OCI-LY7 (cell line): ENCODE results near the gene PSMA7. TPM values are rescaled to one million over a fixed set of nuclear protein-coding genes. Genes with fewer than 3 reads are reported as not detected.

ENCODE experiments used
- BruUV-seq: library from RNA; stranded (reverse); fragments of 400-500 nt; replicated peaks from 2 replicates; lab custom pipeline; 2021; lab: Mats Ljungman, UMichigan
- CTCF ChIA-PET: fragments of 300-600 bp; sonication (Branson Sonifier 250); formaldehyde crosslinking; loops from one replicate; lab custom pipeline; 2022; ENCODE audit warnings: antibody characterized with exemption; ENCODE audit not compliant: unreplicated experiment; lab: Charles Lee
- POLR2A ChIA-PET: fragments of 300-600 bp; sonication (Branson Sonifier 250); formaldehyde crosslinking; loops from one replicate; lab custom pipeline; 2022; ENCODE audit warnings: antibody characterized with exemption; lab: Charles Lee
- DNase-seq: peaks from one replicate; pipeline ENCODE4 v3.0.0-alpha.2; 2015; ENCODE audit warnings: low spot score
- H2AFZ ChIP-seq: fragments of 200-600 bp; sonication (generic), shearing (Covaris generic); 2 replicates; pipeline ENCODE4 v1.6.1; 2014; ENCODE audit warnings: mild to moderate bottlenecking, antibody characterized with exemption, low read length, moderate library complexity
- H3K27ac ChIP-seq: fragments of 200-600 bp; sonication (generic); 2 replicates; pipeline ENCODE4 v1.5.1; 2014; ENCODE audit warnings: mixed run types, low read depth, mild to moderate bottlenecking, moderate library complexity, low read length, inconsistent platforms; ENCODE audit not compliant: poor library complexity, severe bottlenecking
- H3K36me3 ChIP-seq: fragments of 200-600 bp; sonication (generic); 2 replicates; pipeline ENCODE4 v1.6.1; 2014; ENCODE audit warnings: mild to moderate bottlenecking, antibody characterized with exemption, low read length, moderate library complexity, mixed read lengths; ENCODE audit not compliant: insufficient read depth
- H3K4me1 ChIP-seq: fragments of 200-600 bp; sonication (generic); 2 replicates; pipeline ENCODE4 v1.5.1; 2014; ENCODE audit warnings: mild to moderate bottlenecking, low read length; ENCODE audit not compliant: insufficient read depth, poor library complexity, severe bottlenecking
- H3K4me2 ChIP-seq: fragments of 200-600 bp; sonication (generic); 2 replicates; pipeline ENCODE4 v1.6.1; 2014; ENCODE audit warnings: mild to moderate bottlenecking, low read length
- H3K4me3 ChIP-seq: fragments of 200-600 bp; sonication (generic); 2 replicates; pipeline ENCODE4 v1.5.1; 2014; ENCODE audit warnings: mild to moderate bottlenecking, low read depth, low read length; ENCODE audit not compliant: poor library complexity, severe bottlenecking
- H3K79me2 ChIP-seq: fragments of 200-600 bp; sonication (generic); 2 replicates; pipeline ENCODE4 v1.6.1; 2016; ENCODE audit warnings: low read depth, mild to moderate bottlenecking, low read length, moderate library complexity, mixed read lengths; ENCODE audit not compliant: insufficient read depth
- H3K9me2 ChIP-seq: fragments of 200-600 bp; sonication (generic); 2 replicates; pipeline ENCODE4 v1.6.1; 2016; ENCODE audit warnings: mild to moderate bottlenecking, low read length, mixed read lengths; ENCODE audit not compliant: insufficient read depth
- H3K9me3 ChIP-seq: fragments of 200-600 bp; sonication (generic); 2 replicates; pipeline ENCODE4 v1.6.1; 2014; ENCODE audit warnings: mild to moderate bottlenecking, mixed run types, low read length, mixed read lengths
- H4K20me1 ChIP-seq: fragments of 200-600 bp; sonication (generic); 2 replicates; pipeline ENCODE4 v1.6.1; 2014; ENCODE audit warnings: mild to moderate bottlenecking, antibody characterized with exemption, low read length, moderate library complexity, mixed read lengths; ENCODE audit not compliant: insufficient read depth
- CTCF ChIP-seq: fragments of 200-600 bp; sonication (generic); conservative IDR thresholded peaks from 2 replicates; pipeline ENCODE4 v1.5.1; 2014; ENCODE audit warnings: mild to moderate bottlenecking, antibody characterized with exemption, low read length, moderate library complexity, mixed read lengths
- EZH2phosphoT487 ChIP-seq: fragments of 200-600 bp; sonication (generic); IDR thresholded peaks from 2 replicates; pipeline ENCODE4 v1.6.1; 2018; ENCODE audit warnings: low read depth, borderline replicate concordance, mild to moderate bottlenecking, mixed run types, antibody characterized with exemption, low read length, moderate library complexity, mixed read lengths
- intact Hi-C: fragments of 100-400 bp; cut with micrococcal nuclease; formaldehyde crosslinking; loops from one replicate; pipeline ENCODE4 v1.10.0; 2022; ENCODE audit not compliant: unreplicated experiment
- total RNA-seq, 2 experiments: library from RNA; depleted of rRNA in 1 of 2; stranded (reverse); fragments of >200 nt in 1 of 2; shearing (Covaris generic) in 1 of 2; gene quantifications; 2 replicates each; pipeline ENCODE4 v1.2.3, GENCODE V29; 2014 to 2022

PSMA7 gene
- total RNA-seq, 2 experiments from 2014 or later, result 247 to 266 TPM

- Histone ChIP-seq H3K4me2 (peak overlapping the region; percentile 100), H2AFZ (peak overlapping the region; percentile 35; the same call in 1 of the 2 replicates), H4K20me1 (no peaks in the 10 kb centered on the region), H3K36me3 (no peaks in the 10 kb centered on the region), H3K27ac (peak overlapping the region; percentile 83), H3K9me3 (no peaks in the 10 kb centered on the region), H3K4me3 (peak overlapping the region; percentile 91), H3K79me2 (peaks cover 50% of the 10 kb centered on the region), H3K9me2 (no peaks in the 10 kb centered on the region), H3K4me1 (peaks cover 22% of the 10 kb centered on the region)
- ChIA-PET CTCF (no interaction called here), POLR2A (no interaction called here)
- DNase-seq, result no peak
- intact Hi-C loops, result no loop called here
- BruUV-seq, result no TSS peak
- TF ChIP-seq CTCF (no peak), EZH2phosphoT487 (no peak)
Measured at GRCh38 chr20:62183426-62184142, 40.4 kb upstream of the PSMA7 start.

GRCh38 chr20:62182469-62183425 lies 39.6 kb upstream of the PSMA7 start, which contains the start of gene MTG2:
Gene MTG2 (plus strand): TSS chr20:62183028. CDS start chr20:62193421, 10,393 bp downstream.
- Histone ChIP-seq H3K36me3 (no peaks in the 10 kb centered on the region), H3K9me2 (no peaks in the 10 kb centered on the region), H2AFZ (peak within 1 kb of the TSS; percentile 62; the same call in 1 of the 2 replicates), H3K4me3 (peak within 1 kb of the TSS; percentile 91), H3K9me3 (no peaks in the 10 kb centered on the region), H3K4me1 (peaks cover 18% of the 10 kb centered on the region), H4K20me1 (no peaks in the 10 kb centered on the region), H3K4me2 (peak within 1 kb of the TSS; percentile 100), H3K79me2 (peaks cover 42% of the 10 kb centered on the region), H3K27ac (peak within 1 kb of the TSS; percentile 83)
- POLR2A ChIA-PET, result no interaction called here
- CTCF ChIA-PET, result interaction anchor here (0.6 kb wide), 1 partner anchor 179 kb away, joined by 3 read pairs; no protein-coding TSS in a partner anchor
- intact Hi-C loops, result loop anchor here (1.0 kb wide), 1 partner anchor 39 kb away; the partner anchor contains the start of genes PSMA7 and SS18L1
- TSS peak; percentile 74 for BruUV-seq
- no peak for TF ChIP-seq EZH2phosphoT487
- no peak; the same call in 1 of the 2 replicates for TF ChIP-seq CTCF
- DNase-seq, result peak; percentile 98
